B cell (primary cell): ENCODE results near the gene GCFC2. TPM values are rescaled to one million over a fixed set of nuclear protein-coding genes. Genes with fewer than 3 reads are reported as not detected.

ENCODE experiments used
- ATAC-seq: fragments of 200-7000 bp; cut with Tn5 transposase; one replicate; pipeline ENCODE4 v1.10.0; 2021; ENCODE audit warnings: low read depth, mild to moderate bottlenecking, moderate number of reproducible peaks, moderate library complexity
- CTCF ChIA-PET: fragments of 350-600 bp; sonication (Branson Sonifier 250); formaldehyde crosslinking; loops from one replicate; lab custom pipeline; 2021; ENCODE audit warnings: antibody characterized with exemption, inconsistent platforms; lab: Charles Lee
- POLR2A ChIA-PET: fragments of 350-600 bp; sonication (Branson Sonifier 250); formaldehyde crosslinking; loops from one replicate; lab custom pipeline; 2021; ENCODE audit warnings: antibody characterized with exemption; lab: Charles Lee
- DNase-seq: peaks from one replicate; pipeline ENCODE4 v3.0.0; 2013
- H2AFZ ChIP-seq: 2 replicates; pipeline ENCODE4 v1.6.1; 2012; ENCODE audit warnings: mild to moderate bottlenecking, low read depth, low read length; ENCODE audit not compliant: insufficient read depth, poor library complexity, severe bottlenecking
- H3K27ac ChIP-seq, 2 donors: 1 replicate in 1 of 2; 2 replicates in 1 of 2; pipeline ENCODE4 v1.5.1; 2012 to 2013; ENCODE audit warnings: low read length in 2 of 2, mild to moderate bottlenecking in 2 of 2, moderate library complexity in 1 of 2
- H3K27me3 ChIP-seq, 4 experiments: fragments of 200-600 bp in 1 of 4; sonication (generic) in 1 of 4; replicated peaks in 1 of 4; 1 replicate in 2 of 4; 2 replicates in 2 of 4; pipeline versions ENCODE4 v1.6.1 to v1.7.0; 2013 to 2016; ENCODE audit warnings: low read length in 3 of 4, mild to moderate bottlenecking in 2 of 4, mixed read lengths in 1 of 4, moderate library complexity in 1 of 4; ENCODE audit not compliant: insufficient read depth in 4 of 4, control insufficient read depth in 3 of 4; ENCODE audit errors: control extremely low read depth in 1 of 4
- H3K36me3 ChIP-seq, 2 experiments: replicated peaks in 1 of 2; 1 replicate in 1 of 2; 2 replicates in 1 of 2; pipeline versions ENCODE4 v1.6.1 to v1.7.1; 2013; ENCODE audit warnings: low read length in 1 of 2; ENCODE audit not compliant: insufficient read depth in 2 of 2, control insufficient read depth in 1 of 2; ENCODE audit errors: control extremely low read depth in 1 of 2, extremely low read depth in 1 of 2
- H3K4me1 ChIP-seq, 2 donors: fragments of 200-600 bp in 1 of 2; sonication (generic) in 1 of 2; 1 replicate in 1 of 2; 2 replicates in 1 of 2; pipeline versions ENCODE4 v1.5.1 to v1.6.1; 2013 to 2017; ENCODE audit warnings: low read length in 2 of 2; ENCODE audit not compliant: control insufficient read depth in 2 of 2, insufficient read depth in 2 of 2
- H3K4me2 ChIP-seq: replicated peaks from 2 replicates; pipeline ENCODE3; 2012; ENCODE audit warnings: mild to moderate bottlenecking, low read depth, low read length; ENCODE audit not compliant: poor library complexity, severe bottlenecking
- H3K4me3 ChIP-seq, 5 experiments: fragments of 200-600 bp in 1 of 5; sonication (generic) in 1 of 5; 1 replicate in 3 of 5; 2 replicates in 2 of 5; pipeline versions ENCODE4 v1.5.1 to v1.7.0; 2011 to 2016; ENCODE audit warnings: low read length in 4 of 5, mild to moderate bottlenecking in 4 of 5, low read depth in 2 of 5, control low read depth in 1 of 5, moderate library complexity in 1 of 5; ENCODE audit not compliant: insufficient read depth in 1 of 5; ENCODE audit errors: control extremely low read depth in 1 of 5, extremely low read depth in 1 of 5
- H3K79me2 ChIP-seq: fragments of 200-600 bp; sonication (generic); one replicate; pipeline ENCODE4 v1.6.0; 2016; ENCODE audit warnings: low read length; ENCODE audit not compliant: control insufficient read depth, insufficient read depth
- H3K9ac ChIP-seq: fragments of 200-600 bp; sonication (generic); 2 replicates; pipeline ENCODE4 v1.6.1; 2017; ENCODE audit warnings: mild to moderate bottlenecking, low read length, moderate library complexity
- H3K9me3 ChIP-seq, 3 donors: one replicate each; pipeline versions ENCODE4 v1.6.1 to v1.7.1; 2013; ENCODE audit warnings: low read length in 2 of 3; ENCODE audit not compliant: control insufficient read depth in 2 of 3, insufficient read depth in 1 of 3; ENCODE audit errors: control extremely low read depth in 1 of 3
- H4K20me1 ChIP-seq: 2 replicates; pipeline ENCODE4 v1.6.0; 2012; ENCODE audit warnings: mild to moderate bottlenecking, low read length; ENCODE audit not compliant: insufficient read depth, control insufficient read depth, poor library complexity, severe bottlenecking
- H3K27ac Mint-ChIP-seq: one replicate; pipeline ENCODE4 v1.8.0; 2021; ENCODE audit warnings: mixed read lengths
- H3K27me3 Mint-ChIP-seq: one replicate; pipeline ENCODE4 v1.8.0; 2021; ENCODE audit warnings: mixed read lengths
- H3K4me1 Mint-ChIP-seq: one replicate; pipeline ENCODE4 v1.8.0; 2021; ENCODE audit warnings: mixed read lengths
- H3K4me3 Mint-ChIP-seq: one replicate; pipeline ENCODE4 v1.8.0; 2021; ENCODE audit warnings: mixed read lengths
- H3K9me3 Mint-ChIP-seq: one replicate; pipeline ENCODE4 v1.8.0; 2022; ENCODE audit warnings: mixed read lengths; ENCODE audit not compliant: insufficient read depth
- EZH2 ChIP-seq: IDR thresholded peaks from 2 replicates; pipeline ENCODE4 v1.6.1; 2012; ENCODE audit warnings: borderline replicate concordance, low read depth, mild to moderate bottlenecking, moderate library complexity, low read length; ENCODE audit not compliant: insufficient read depth, poor library complexity, severe bottlenecking
- WGBS: methylation state at CpG from one replicate; pipeline ENCODE4 v1.1.5; 2013; ENCODE audit warnings: missing lambda C conversion rate; ENCODE audit not compliant: insufficient coverage; 5-methylcytosine and 5-hydroxymethylcytosine counted together
- intact Hi-C: fragments of 100-400 bp; cut with micrococcal nuclease; formaldehyde crosslinking; loops from one replicate; pipeline ENCODE4 v1.10.0; 2022
- polyA plus RNA-seq: library from polyadenylated mRNA; depleted of rRNA; stranded (reverse); fragments of >200 nt; gene quantifications from 2 replicates; pipeline ENCODE4 v1.2.3, GENCODE V29; 2012
- total RNA-seq, 2 donors: library from RNA; stranded (reverse); fragments of 120-200 nt in 1 of 2; gene quantifications; 1 replicate in 1 of 2; 2 replicates in 1 of 2; pipeline versions ENCODE4 v1.2.3 to v1.2.4, GENCODE V29; 2013 to 2022
- TF ChIP-seq, protein P1 (sequence below): fragments of 200-600 bp; IDR thresholded peaks from one replicate; pipeline ENCODE4 v1.8.0; 2022; ENCODE audit warnings: antibody characterized with exemption, mild to moderate bottlenecking

The GCFC2 gene
- total and polyA plus RNA-seq, 2 donors (not counting 1 experiment from before 2014, with no cell fraction given): 11.9 to 20.4 TPM

DNA sequence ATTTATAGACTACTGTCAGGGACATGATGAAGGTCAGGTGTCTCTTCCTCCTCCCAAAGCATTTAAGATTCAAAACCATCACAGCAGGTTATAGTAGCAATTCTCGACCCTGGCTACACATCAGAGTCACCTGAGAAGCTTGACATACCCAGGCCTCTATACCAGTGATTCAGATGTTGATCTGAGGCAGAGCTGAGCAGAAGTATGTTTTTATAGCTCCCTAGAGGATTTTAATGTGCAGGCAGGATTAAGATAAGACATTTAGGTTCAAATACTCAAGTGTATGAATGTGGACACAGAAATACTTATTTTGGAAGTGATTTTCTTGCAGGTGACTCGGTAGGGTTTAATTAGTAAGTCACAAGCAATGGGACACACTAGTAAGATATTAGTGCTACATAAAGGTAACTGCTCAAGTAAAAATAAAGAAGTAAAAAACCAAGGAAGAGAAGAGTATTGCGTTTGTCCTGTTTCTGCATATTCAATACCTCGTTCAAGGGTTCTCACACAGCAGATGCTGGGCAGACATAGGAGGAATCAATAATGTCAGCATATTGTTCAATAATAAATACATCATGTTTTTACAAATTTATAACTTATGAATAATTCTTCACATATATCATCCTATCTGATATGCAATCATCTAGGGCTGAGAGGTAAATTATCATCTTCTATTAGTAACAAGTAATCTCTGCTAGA, 7.0 kb downstream of the GCFC2 start:
- Histone ChIP-seq H3K27ac (no peak overlapping the region), H4K20me1 (no peaks in the 10 kb centered on the region), H3K27me3 (no peaks in the 10 kb centered on the region), H3K4me2 (no peak overlapping the region), H3K4me1 (no peaks in the 10 kb centered on the region), H3K9me3 (no peaks in the 10 kb centered on the region), H3K36me3 (peaks cover 5 to 49% of the 10 kb centered on the region in 2 experiments), H3K79me2 (peaks cover 13% of the 10 kb centered on the region), H3K4me3 (no peak overlapping the region), H3K9ac (no peak overlapping the region), H2AFZ (no peak overlapping the region)
- TF ChIP-seq, protein P1, sequence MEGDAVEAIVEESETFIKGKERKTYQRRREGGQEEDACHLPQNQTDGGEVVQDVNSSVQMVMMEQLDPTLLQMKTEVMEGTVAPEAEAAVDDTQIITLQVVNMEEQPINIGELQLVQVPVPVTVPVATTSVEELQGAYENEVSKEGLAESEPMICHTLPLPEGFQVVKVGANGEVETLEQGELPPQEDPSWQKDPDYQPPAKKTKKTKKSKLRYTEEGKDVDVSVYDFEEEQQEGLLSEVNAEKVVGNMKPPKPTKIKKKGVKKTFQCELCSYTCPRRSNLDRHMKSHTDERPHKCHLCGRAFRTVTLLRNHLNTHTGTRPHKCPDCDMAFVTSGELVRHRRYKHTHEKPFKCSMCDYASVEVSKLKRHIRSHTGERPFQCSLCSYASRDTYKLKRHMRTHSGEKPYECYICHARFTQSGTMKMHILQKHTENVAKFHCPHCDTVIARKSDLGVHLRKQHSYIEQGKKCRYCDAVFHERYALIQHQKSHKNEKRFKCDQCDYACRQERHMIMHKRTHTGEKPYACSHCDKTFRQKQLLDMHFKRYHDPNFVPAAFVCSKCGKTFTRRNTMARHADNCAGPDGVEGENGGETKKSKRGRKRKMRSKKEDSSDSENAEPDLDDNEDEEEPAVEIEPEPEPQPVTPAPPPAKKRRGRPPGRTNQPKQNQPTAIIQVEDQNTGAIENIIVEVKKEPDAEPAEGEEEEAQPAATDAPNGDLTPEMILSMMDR: no peak
- no peak for TF ChIP-seq EZH2
- ChIA-PET CTCF (no interaction called here), POLR2A (no interaction called here)
- Mint-ChIP-seq H3K9me3 (no peaks in the 10 kb centered on the region), H3K27ac (no peak overlapping the region), H3K4me3 (no peak overlapping the region), H3K4me1 (peaks cover 7% of the 10 kb centered on the region), H3K27me3 (no peaks in the 10 kb centered on the region)
- WGBS: no CpG with 5 or more reads among the region's 4 CpGs
- intact Hi-C loops: no loop called here
- DNase-seq: no peak
- ATAC-seq: no peak

DNA sequence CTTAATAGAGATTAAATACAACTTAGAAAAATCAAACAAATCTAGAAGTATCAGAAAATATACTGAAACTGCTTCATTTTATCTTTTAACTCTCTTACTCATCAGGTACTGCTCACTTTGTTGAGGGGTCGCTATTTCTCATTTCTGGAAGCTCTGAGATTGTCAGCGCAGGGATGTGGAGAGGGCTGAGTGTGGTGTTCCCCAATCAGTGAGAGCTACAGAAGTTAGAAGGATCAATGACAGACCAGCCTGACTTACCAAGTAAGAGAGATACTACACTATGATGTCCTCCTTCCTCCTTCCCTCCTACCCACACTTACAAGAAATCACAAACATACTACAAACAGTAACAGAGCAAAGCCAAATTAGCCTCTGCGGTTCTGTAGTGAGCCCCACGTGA, 8.1 kb downstream of the GCFC2 start:
- no peak overlapping the region for H2AFZ ChIP-seq
- ATAC-seq (no peak), DNase-seq (no peak)
- no CpG with 5 or more reads among the region's 4 CpGs for WGBS
- intact Hi-C loops: no loop called here
- H3K4me2 ChIP-seq: no peak overlapping the region
- TF ChIP-seq, protein P1: no peak
- TF ChIP-seq EZH2: no peak
- H3K9ac ChIP-seq: no peak overlapping the region
- H4K20me1 ChIP-seq: no peaks in the 10 kb centered on the region
- Mint-ChIP-seq H3K27ac (no peak overlapping the region), H3K4me1 (no peaks in the 10 kb centered on the region), H3K9me3 (no peaks in the 10 kb centered on the region), H3K27me3 (no peaks in the 10 kb centered on the region), H3K4me3 (no peak overlapping the region)
- CTCF ChIA-PET: no interaction called here
- peaks cover 5 to 53% of the 10 kb centered on the region in 2 experiments for H3K36me3 ChIP-seq
- peaks cover 3% of the 10 kb centered on the region for H3K79me2 ChIP-seq
- POLR2A ChIA-PET: no interaction called here
- peaks cover 0 to 3% (median 0%) of the 10 kb centered on the region in 3 donors for H3K9me3 ChIP-seq
- H3K4me1 ChIP-seq: no peaks in the 10 kb centered on the region
- H3K4me3 ChIP-seq: no peak overlapping the region
- no peak overlapping the region for H3K27ac ChIP-seq
- no peaks in the 10 kb centered on the region for H3K27me3 ChIP-seq
